Kasumi-1 (cell line): ENCODE measurements around the gene IQCK.
"Not testable (repeated sequence)": the region's sequence is repeated elsewhere in the genome, so short reads cannot be mapped to it uniquely, and the experiment has no call there.

Experiments used
- DNase-seq, 2 experiments: peaks; one replicate each; lab custom pipeline; 2025; lab: John Stamatoyannopoulos, UW

The IQCK gene

GRCh38 chr16:19717741-19718623, at the start of gene IQCK, which contains the start of gene KNOP1:
Gene IQCK, plus strand, starts transcription at chr16:19718271. Its CDS starts 36 bp downstream, at chr16:19718307.
Gene KNOP1, minus strand, starts transcription at chr16:19718227. Its CDS starts 3,192 bp downstream, at chr16:19715035.
- DNase-seq: peak; percentile 41 to 53

- DNase-seq: no peak
These were observed 45.7 kb upstream of the IQCK start for GRCh38 chr16:19672378-19672777.

- DNase-seq: no peak
These were observed 43.6 kb upstream of the IQCK start for GRCh38 chr16:19674485-19674884.

GRCh38 chr16:19677402-19677801, 40.7 kb upstream of the IQCK start:
- DNase-seq: no peak

- no peak for DNase-seq
These were observed 39.3 kb upstream of the IQCK start for GRCh38 chr16:19678804-19679203.

GRCh38 chr16:19679281-19679680, 38.8 kb upstream of the IQCK start:
- DNase-seq: not testable (repeated sequence)

- no peak for DNase-seq
These were observed 37.2 kb upstream of the IQCK start for GRCh38 chr16:19680881-19681340.

GRCh38 chr16:19681637-19682036, 36.4 kb upstream of the IQCK start:
- no peak for DNase-seq

GRCh38 chr16:19683453-19684236, 34.4 kb upstream of the IQCK start:
- no peak for DNase-seq

GRCh38 chr16:19685176-19685575, 32.9 kb upstream of the IQCK start:
- DNase-seq: no peak

- DNase-seq: no peak
These were observed 30.8 kb upstream of the IQCK start for GRCh38 chr16:19687279-19687678.

- peak in 1 of 2 experiments; percentile 12 for DNase-seq
These were observed 29.6 kb upstream of the IQCK start for GRCh38 chr16:19688396-19689024.

GRCh38 chr16:19689342-19689741, 28.7 kb upstream of the IQCK start:
- DNase-seq: no peak

GRCh38 chr16:19690196-19690595, 27.9 kb upstream of the IQCK start:
- peak in 1 of 2 experiments; percentile 10 for DNase-seq

- DNase-seq: peak in 1 of 2 experiments; percentile 14
These were observed 26.8 kb upstream of the IQCK start for GRCh38 chr16:19691161-19691711.

GRCh38 chr16:19694989-19695388, 23.1 kb upstream of the IQCK start:
- no peak for DNase-seq

GRCh38 chr16:19696328-19696727, 21.7 kb upstream of the IQCK start:
- DNase-seq: no peak

- DNase-seq: no peak
These were observed 21.1 kb upstream of the IQCK start for GRCh38 chr16:19696961-19697360.

GRCh38 chr16:19697756-19698318, 20.2 kb upstream of the IQCK start:
- no peak for DNase-seq

- no peak for DNase-seq
These were observed 19.3 kb upstream of the IQCK start for GRCh38 chr16:19698480-19699465.
